GM21447 (cell line): ENCODE data around the gene REPIN1.

Experiments
- ATAC-seq: cut with Tn5 transposase; IDR thresholded peaks from one replicate; pipeline ENCODE4 v1.9.1; 2021; ENCODE audit not compliant: unreplicated experiment

The REPIN1 gene

GRCh38 chr7:150359622-150360362, 8.8 kb upstream of the REPIN1 start:
- ATAC-seq, result no peak

GRCh38 chr7:150360363-150361058, 8.1 kb upstream of the REPIN1 start:
- no peak for ATAC-seq

- no peak for ATAC-seq
Measured at GRCh38 chr7:150361402-150361801, 7.2 kb upstream of the REPIN1 start.

- no peak for ATAC-seq
Measured at GRCh38 chr7:150361807-150362621, 6.6 kb upstream of the REPIN1 start.

- no peak for ATAC-seq
Measured at GRCh38 chr7:150363370-150363769, 5.3 kb upstream of the REPIN1 start.

GRCh38 chr7:150363872-150364271, 4.8 kb upstream of the REPIN1 start:
- peak; percentile 41 for ATAC-seq

- no peak for ATAC-seq
Measured at GRCh38 chr7:150365194-150365593, 3.4 kb upstream of the REPIN1 start.

- ATAC-seq, result no peak
Measured at GRCh38 chr7:150365673-150366398, 2.8 kb upstream of the REPIN1 start.

GRCh38 chr7:150367677-150368095, 936 bp upstream of the REPIN1 start:
- no peak for ATAC-seq

- ATAC-seq, result peak; percentile 41
Measured at GRCh38 chr7:150368884-150369747, 494 bp downstream of the REPIN1 start.

- peak; percentile 0 for ATAC-seq
Measured at GRCh38 chr7:150369748-150370501, 1.3 kb downstream of the REPIN1 start.

- no peak for ATAC-seq
Measured at GRCh38 chr7:150370612-150371071, 2.0 kb downstream of the REPIN1 start.

- ATAC-seq, result no peak
Measured at GRCh38 chr7:150371131-150371995, 2.7 kb downstream of the REPIN1 start.

GRCh38 chr7:150371996-150372270, 3.3 kb downstream of the REPIN1 start:
- no peak for ATAC-seq

GRCh38 chr7:150372271-150373048, 3.8 kb downstream of the REPIN1 start:
- no peak for ATAC-seq

- ATAC-seq, result no peak
Measured at GRCh38 chr7:150373049-150373801, 4.6 kb downstream of the REPIN1 start.

GRCh38 chr7:150374026-150374425, 5.4 kb downstream of the REPIN1 start:
- no peak for ATAC-seq
